Measurements from ENCODE around the gene SLC35F6.

GRCh38 chr2:26809211-26809610 is 45.1 kb downstream of the SLC35F6 start:
- TF ChIP-seq EP300 (IDR thresholded peaks at IDR 0.05): no peak
- TF ChIP-seq CTCF (IDR thresholded peaks at IDR 0.05): no peak
- TF ChIP-seq POLR2A (IDR thresholded peaks at IDR 0.05): no peak
